HEK293T (cell line): Measurements from ENCODE around the gene SCAI.

ENCODE experiments used
- BHLHE40 ChIP-seq: fragments of 450-650 bp; IDR thresholded peaks from 2 replicates; pipeline ENCODE4 v1.6.1; 2016; ENCODE audit warnings: mild to moderate bottlenecking, moderate library complexity, borderline replicate concordance
- ELF4 ChIP-seq: fragments of 450-650 bp; IDR thresholded peaks from 2 replicates; pipeline ENCODE4 v1.6.1; 2017; ENCODE audit warnings: antibody characterized with exemption
- FOXK2 ChIP-seq: fragments of 450-650 bp; IDR thresholded peaks from 2 replicates; pipeline ENCODE4 v1.6.1; 2016; ENCODE audit warnings: mild to moderate bottlenecking
- FOXM1 ChIP-seq: fragments of 450-650 bp; IDR thresholded peaks from 2 replicates; pipeline ENCODE4 v1.6.1; 2017; ENCODE audit warnings: mild to moderate bottlenecking, borderline replicate concordance
- L3MBTL2 ChIP-seq: fragments of 450-650 bp; conservative IDR thresholded peaks from 2 replicates; pipeline ENCODE4 v1.6.1; 2016; ENCODE audit warnings: mild to moderate bottlenecking
- NFRKB ChIP-seq: fragments of 450-650 bp; IDR thresholded peaks from 2 replicates; pipeline ENCODE4 v1.6.1; 2016; ENCODE audit warnings: mild to moderate bottlenecking, moderate library complexity
- SP1 ChIP-seq: fragments of 450-650 bp; IDR thresholded peaks from 2 replicates; pipeline ENCODE4 v1.6.1; 2017
- SUZ12 ChIP-seq: fragments of 450-650 bp; IDR thresholded peaks from 2 replicates; pipeline ENCODE4 v1.6.1; 2016; ENCODE audit warnings: mild to moderate bottlenecking

DNA sequence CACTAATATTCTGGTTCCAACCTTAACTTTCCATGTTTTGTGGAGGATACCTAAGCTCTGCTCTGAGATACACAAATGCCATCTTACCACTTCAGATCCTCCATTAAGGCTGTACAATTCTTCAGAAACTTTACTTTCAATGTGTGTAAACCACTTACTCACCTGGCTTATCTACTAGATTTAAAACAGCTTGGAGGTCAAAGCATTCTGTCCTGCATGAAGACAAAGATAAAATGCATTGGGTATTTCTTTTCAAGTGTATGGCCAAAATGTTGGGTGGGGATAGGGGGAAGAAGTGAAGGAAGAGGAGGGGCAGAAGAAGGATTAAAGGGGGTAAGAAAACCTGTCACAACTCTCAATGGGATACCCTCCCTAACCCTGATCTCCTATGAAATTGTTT lies 203.4 kb downstream of the SCAI start:
- TF ChIP-seq SUZ12, result no peak
- TF ChIP-seq BHLHE40, result no peak
- TF ChIP-seq NFRKB, result no peak
- TF ChIP-seq FOXM1, result no peak
- TF ChIP-seq L3MBTL2, result no peak
- no peak for TF ChIP-seq SP1
- no peak for TF ChIP-seq FOXK2
- no peak for TF ChIP-seq ELF4
